Stimulated activated CD4-positive, alpha-beta T cell treated with anti-CD3 and anti-CD28 coated beads, Interleukin-12 subunit alpha, Interleukin-12 subunit beta, amount 100 ng/mL, for 24 hours (primary cell): ENCODE results near the gene ARHGAP10.
"Not testable (repeated sequence)": the region's sequence is repeated elsewhere in the genome, so short reads cannot be mapped to it uniquely, and the experiment has no call there.

Source experiments
- DNase-seq, 2 experiments: peaks; one replicate each; pipeline ENCODE4 v3.0.0-alpha.2; 2020; ENCODE audit warnings: low read depth in 2 of 2

The ARHGAP10 gene

GRCh38 chr4:147851135-147851534, 119.2 kb downstream of the ARHGAP10 start:
- DNase-seq: no peak

- no peak for DNase-seq
These were observed 121.8 kb downstream of the ARHGAP10 start for GRCh38 chr4:147853706-147854105.

DNA sequence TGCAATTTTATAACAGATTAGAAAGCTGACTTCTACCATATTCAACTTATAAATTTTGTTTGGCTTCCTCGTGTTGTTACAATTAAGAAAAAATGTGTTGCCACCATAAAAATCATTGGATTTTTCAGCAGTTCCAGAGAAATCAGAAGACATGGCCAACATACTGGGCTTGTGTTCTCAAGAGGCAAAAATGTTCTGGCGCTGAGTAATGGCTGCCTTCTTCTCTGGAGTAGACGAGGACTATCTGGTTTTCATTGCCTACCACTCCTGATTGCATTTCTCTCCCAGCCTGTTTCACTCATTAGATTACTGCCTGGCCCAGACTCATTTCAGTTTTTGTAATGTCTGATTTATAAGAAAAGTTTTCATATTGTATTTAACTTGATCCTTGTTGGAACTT, 122.3 kb downstream of the ARHGAP10 start:
- no peak for DNase-seq

DNA sequence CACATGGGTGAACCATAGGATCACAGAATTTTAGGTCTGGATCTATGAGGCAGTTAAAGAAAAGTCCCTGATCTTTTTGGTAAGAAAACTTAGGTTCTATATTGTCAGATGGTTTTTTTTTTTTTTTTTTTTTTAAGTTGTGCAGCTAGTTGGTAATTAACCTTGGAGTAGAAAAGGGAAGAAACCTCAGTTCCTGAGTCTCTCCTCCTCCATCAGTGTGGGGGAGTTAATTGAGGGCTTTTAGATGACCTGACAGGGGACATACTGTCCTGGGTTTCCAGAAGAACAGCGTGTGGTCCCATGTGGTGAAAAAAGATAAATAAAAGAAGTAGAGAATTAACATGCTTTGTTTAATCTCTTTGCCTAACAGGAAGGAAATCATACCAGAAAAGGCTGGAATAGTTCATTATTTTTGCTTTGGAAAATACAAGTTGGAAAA, 123.7 kb downstream of the ARHGAP10 start:
- no peak for DNase-seq

GRCh38 chr4:147860960-147861359, 129.1 kb downstream of the ARHGAP10 start:
- DNase-seq: no peak

DNA sequence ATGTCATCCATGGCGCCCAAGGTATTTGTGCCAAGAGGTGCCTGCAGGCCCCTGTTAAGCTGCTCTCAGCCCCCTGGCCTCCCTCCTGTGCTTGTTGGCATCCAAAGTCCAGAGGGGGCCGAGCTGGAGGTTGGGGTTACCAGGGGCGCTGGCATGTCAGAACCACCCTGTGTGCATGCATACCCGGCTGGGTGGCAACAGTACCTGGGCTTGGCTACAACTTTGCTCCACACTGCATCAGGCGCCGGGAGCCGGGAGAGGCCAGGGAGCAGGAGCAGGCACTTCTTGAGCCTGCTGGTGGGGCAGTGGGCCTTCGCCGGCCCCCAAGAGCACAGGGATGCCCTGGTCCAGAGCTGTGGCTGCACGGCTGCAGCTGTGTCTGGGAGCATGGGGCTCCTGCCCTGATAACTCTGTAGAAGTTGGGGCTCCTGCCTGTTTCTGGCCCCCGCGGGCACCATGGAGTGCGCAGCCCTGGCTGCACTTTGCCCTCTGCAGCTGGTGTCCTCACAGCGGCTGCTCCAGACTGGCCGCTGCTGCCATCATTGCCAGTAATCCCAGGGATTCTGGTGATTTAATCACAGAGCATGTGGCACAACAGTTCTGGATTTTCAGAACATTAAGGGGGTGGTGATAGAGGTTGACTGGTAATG, 130.3 kb downstream of the ARHGAP10 start:
- no peak for DNase-seq

GRCh38 chr4:147863111-147863747, 131.3 kb downstream of the ARHGAP10 start:
- DNase-seq: no peak

- no peak for DNase-seq
These were observed 132.1 kb downstream of the ARHGAP10 start for GRCh38 chr4:147863808-147864472.

GRCh38 chr4:147864607-147865006, 132.7 kb downstream of the ARHGAP10 start:
- no peak for DNase-seq

- no peak for DNase-seq
These were observed 134.0 kb downstream of the ARHGAP10 start for GRCh38 chr4:147865926-147866325.

GRCh38 chr4:147866532-147867271, 134.8 kb downstream of the ARHGAP10 start:
- DNase-seq: peak; percentile 78 to 92

DNA sequence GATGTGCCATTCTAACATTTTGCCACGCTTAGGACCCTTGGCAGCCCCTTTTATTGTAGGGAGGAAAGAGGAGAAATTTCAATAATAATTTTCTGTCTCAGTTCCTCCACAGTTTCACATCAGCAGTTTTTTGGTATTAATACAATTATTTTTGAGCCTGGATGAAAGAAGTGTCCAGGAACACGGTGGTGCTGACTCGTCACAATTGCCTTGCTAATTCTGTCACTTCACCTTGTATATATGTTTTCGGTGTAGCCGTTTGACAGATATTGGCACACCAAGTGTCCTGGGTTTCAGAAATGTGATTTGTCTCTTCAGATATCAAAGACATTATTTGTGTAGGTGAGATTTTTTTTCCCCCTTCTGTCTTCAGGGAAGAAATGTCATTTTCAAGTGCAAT, 142.2 kb downstream of the ARHGAP10 start:
- no peak for DNase-seq

- DNase-seq: no peak
These were observed 145.5 kb downstream of the ARHGAP10 start for GRCh38 chr4:147877308-147877771.

- DNase-seq: no peak
These were observed 147.8 kb downstream of the ARHGAP10 start for GRCh38 chr4:147879676-147880075.

DNA sequence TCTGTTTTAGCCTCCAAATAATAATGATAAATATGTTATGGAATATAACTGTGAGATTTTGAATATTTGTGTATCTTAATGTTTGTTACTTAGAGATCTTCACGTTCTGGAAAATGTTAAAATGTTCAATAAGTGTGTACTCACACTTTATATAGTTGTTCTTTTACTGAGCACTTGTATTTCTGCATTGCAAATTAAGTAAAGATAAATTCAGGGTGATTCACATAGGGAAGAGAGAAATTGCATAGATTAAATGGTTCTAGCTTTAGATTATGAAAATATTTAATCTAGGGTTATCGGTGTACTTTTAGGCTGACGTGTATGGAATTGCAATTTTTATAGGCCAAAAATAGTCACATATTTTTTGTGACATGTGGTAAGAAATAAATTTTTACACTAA, 148.6 kb downstream of the ARHGAP10 start:
- DNase-seq: no peak

- DNase-seq: no peak
These were observed 152.6 kb downstream of the ARHGAP10 start for GRCh38 chr4:147884536-147884935.

DNA sequence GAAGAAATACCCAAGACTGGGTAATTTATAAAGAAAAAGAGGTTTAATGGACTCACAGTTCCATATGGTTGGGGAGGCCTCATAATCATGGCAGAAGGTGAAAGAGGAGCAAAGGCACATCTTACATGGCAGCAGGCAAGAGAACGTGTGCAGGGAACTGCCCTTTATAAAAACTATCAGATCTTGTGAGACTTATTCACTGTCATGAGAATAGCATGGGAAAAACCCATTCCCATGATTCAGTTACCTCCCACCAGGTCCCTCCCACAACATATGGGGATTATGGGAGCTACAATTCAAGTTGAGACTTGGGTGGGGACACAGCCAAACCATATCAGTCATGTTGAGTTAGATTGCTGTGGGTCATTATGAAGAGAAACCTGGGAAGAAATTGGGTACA, 153.3 kb downstream of the ARHGAP10 start:
- not testable (repeated sequence) for DNase-seq

- DNase-seq: no peak
These were observed 159.7 kb downstream of the ARHGAP10 start for GRCh38 chr4:147891476-147892115.

DNA sequence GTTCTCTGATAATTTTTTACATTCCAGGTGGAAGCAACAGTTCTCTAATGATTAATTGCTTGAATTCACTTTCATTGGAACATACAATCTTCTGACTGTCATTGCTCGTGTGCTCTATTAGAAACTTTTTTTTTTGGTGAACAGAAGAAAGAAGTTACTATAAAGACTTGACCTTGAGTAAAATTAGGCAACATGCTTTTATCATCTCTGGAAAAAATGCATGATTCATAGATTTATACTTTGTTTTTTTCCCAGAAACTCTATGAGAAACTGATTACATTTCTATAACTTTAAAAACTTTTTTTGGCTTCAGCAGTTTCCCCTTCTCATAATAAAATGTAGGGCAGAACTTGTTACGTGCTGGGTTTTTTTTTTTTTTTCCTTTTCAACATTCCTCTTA, 167.6 kb downstream of the ARHGAP10 start:
- no peak for DNase-seq

DNA sequence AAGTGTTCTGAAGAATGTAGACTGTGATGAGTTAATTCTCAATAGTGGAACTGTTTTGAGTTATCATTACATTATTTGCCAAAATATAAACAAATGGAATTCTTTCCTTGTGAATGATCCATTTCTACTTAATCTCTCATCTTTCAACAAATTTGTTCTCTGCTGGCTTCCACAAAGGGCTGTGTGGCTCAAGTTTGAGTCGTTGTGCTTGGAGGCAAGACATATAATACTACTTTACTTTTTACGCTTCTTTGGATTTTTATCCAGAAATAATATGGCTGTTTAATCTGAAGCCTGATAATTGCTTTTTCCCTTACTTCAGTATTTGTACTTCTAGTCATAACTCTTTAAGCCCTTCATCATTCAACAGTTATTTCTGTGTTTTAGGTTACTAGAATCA, 169.5 kb downstream of the ARHGAP10 start:
- DNase-seq: no peak

GRCh38 chr4:147901916-147902315, 170.0 kb downstream of the ARHGAP10 start:
- no peak for DNase-seq

DNA sequence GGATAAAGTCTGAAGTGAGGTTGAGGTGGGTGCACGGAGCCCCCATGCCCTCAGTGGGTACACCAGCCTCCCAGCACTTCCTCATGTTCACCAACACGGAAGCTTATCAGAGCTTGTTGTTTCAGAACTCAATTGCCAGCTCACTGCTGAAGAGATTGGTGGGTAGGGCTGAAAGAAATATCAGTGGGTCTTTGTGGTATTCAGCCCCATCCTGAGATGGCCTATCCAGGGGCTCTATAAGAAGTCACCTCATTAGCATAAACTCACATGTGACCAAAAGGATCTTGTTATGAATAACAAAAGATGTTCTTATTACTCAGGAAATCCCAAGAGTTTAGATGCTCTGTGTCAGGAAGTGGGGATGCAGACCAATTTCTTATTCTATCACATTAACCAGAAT, 177.3 kb downstream of the ARHGAP10 start:
- DNase-seq: no peak
